Nephron (organoid): Measurements from ENCODE around the gene CAVIN1.

Source experiments
- H3K27ac Mint-ChIP-seq, 3 experiments: 2 replicates each; pipeline ENCODE4 v1.8.0; 2020; ENCODE audit warnings: mixed read lengths in 3 of 3, mild to moderate bottlenecking in 2 of 3, moderate library complexity in 1 of 3
- H3K27me3 Mint-ChIP-seq: 2 replicates; pipeline ENCODE4 v1.8.0; 2021; ENCODE audit warnings: low read depth, mild to moderate bottlenecking, moderate library complexity, mixed read lengths
- H3K36me3 Mint-ChIP-seq: 2 replicates; pipeline ENCODE4 v1.8.0; 2020; ENCODE audit warnings: low read depth, mixed read lengths
- H3K4me1 Mint-ChIP-seq: 2 replicates; pipeline ENCODE4 v1.8.0; 2020; ENCODE audit warnings: mixed read lengths
- H3K4me3 Mint-ChIP-seq, 3 experiments: 2 replicates each; pipeline ENCODE4 v1.8.0; 2020; ENCODE audit warnings: mild to moderate bottlenecking in 3 of 3, mixed read lengths in 3 of 3, moderate library complexity in 2 of 3
- H3K9me3 Mint-ChIP-seq: 2 replicates; pipeline ENCODE4 v1.8.0; 2020; ENCODE audit warnings: mixed read lengths
- TF ChIP-seq, protein P1 (sequence below), 3 experiments: fragments of 200-600 bp; sonication (generic); IDR thresholded peaks; one replicate each; pipeline ENCODE4 v1.5.0; 2021; ENCODE audit warnings: antibody characterized with exemption in 3 of 3; ENCODE audit not compliant: unreplicated experiment in 3 of 3

The CAVIN1 gene

GRCh38 chr17:42408061-42408460 is 15.0 kb downstream of the CAVIN1 start:
- Mint-ChIP-seq H3K4me3 (no peak overlapping the region), H3K4me1 (peaks cover 40% of the 10 kb centered on the region)

DNA sequence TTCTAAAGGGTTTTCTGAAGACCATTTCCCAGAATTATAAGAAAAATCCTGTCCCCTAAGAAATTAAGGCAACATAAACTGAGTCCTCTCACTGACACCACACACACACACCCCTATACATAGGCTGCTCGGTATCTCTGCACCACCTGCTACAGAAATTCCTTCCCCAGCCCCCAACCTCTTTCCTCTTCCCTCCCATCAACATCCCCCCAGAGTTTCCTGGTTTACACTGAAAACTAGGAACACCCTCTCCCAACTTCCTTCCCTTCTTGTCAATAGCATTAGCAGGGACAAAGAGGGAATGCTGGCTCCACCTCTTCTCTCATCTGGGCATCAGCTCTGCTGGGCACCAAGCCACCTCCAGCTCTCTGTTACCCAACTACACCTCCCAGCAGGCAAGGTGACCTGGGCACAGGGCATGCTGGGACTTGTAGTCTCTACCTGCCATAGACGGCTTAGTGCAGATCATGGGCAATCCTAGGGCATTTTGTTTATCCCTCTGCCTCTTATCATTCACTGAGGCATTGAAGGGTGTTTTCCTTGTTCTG is 15.7 kb downstream of the CAVIN1 start:
- Mint-ChIP-seq H3K27ac (peak overlapping the region in 2 of 3 experiments; percentile 36 to 55), H3K27me3 (peaks cover 8% of the 10 kb centered on the region), H3K9me3 (no peaks in the 10 kb centered on the region), H3K4me3 (peak overlapping the region in 1 of 3 experiments; percentile 11), H3K36me3 (no peaks in the 10 kb centered on the region), H3K4me1 (peaks cover 42% of the 10 kb centered on the region)
- TF ChIP-seq, protein P1, sequence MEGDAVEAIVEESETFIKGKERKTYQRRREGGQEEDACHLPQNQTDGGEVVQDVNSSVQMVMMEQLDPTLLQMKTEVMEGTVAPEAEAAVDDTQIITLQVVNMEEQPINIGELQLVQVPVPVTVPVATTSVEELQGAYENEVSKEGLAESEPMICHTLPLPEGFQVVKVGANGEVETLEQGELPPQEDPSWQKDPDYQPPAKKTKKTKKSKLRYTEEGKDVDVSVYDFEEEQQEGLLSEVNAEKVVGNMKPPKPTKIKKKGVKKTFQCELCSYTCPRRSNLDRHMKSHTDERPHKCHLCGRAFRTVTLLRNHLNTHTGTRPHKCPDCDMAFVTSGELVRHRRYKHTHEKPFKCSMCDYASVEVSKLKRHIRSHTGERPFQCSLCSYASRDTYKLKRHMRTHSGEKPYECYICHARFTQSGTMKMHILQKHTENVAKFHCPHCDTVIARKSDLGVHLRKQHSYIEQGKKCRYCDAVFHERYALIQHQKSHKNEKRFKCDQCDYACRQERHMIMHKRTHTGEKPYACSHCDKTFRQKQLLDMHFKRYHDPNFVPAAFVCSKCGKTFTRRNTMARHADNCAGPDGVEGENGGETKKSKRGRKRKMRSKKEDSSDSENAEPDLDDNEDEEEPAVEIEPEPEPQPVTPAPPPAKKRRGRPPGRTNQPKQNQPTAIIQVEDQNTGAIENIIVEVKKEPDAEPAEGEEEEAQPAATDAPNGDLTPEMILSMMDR (IDR thresholded peaks at IDR 0.05; ENCODE audit: unreplicated experiment in 3 of 3) = no peak

More at GRCh38 chr17:42408061-42408460, 15.0 kb downstream of the CAVIN1 start:
- H3K27me3 Mint-ChIP-seq = peaks cover 4% of the 10 kb centered on the region
- H3K36me3 Mint-ChIP-seq = no peaks in the 10 kb centered on the region
- H3K9me3 Mint-ChIP-seq = no peaks in the 10 kb centered on the region
- TF ChIP-seq, protein P1 (IDR thresholded peaks at IDR 0.05; ENCODE audit: unreplicated experiment in 3 of 3) = no peak
- peak overlapping the region in 2 of 3 experiments; percentile 54 to 55 for H3K27ac Mint-ChIP-seq

GRCh38 chr17:42406615-42407288 is 16.3 kb downstream of the CAVIN1 start:
- no peaks in the 10 kb centered on the region for H3K36me3 Mint-ChIP-seq
- H3K4me1 Mint-ChIP-seq = peaks cover 42% of the 10 kb centered on the region
- H3K27ac Mint-ChIP-seq = peak overlapping the region in 2 of 3 experiments; percentile 36 to 55
- H3K4me3 Mint-ChIP-seq = peak overlapping the region in 1 of 3 experiments; percentile 31
- TF ChIP-seq, protein P1 (IDR thresholded peaks at IDR 0.05; ENCODE audit: unreplicated experiment in 3 of 3) = no peak
- peaks cover 11% of the 10 kb centered on the region for H3K27me3 Mint-ChIP-seq
- H3K9me3 Mint-ChIP-seq = no peaks in the 10 kb centered on the region

DNA sequence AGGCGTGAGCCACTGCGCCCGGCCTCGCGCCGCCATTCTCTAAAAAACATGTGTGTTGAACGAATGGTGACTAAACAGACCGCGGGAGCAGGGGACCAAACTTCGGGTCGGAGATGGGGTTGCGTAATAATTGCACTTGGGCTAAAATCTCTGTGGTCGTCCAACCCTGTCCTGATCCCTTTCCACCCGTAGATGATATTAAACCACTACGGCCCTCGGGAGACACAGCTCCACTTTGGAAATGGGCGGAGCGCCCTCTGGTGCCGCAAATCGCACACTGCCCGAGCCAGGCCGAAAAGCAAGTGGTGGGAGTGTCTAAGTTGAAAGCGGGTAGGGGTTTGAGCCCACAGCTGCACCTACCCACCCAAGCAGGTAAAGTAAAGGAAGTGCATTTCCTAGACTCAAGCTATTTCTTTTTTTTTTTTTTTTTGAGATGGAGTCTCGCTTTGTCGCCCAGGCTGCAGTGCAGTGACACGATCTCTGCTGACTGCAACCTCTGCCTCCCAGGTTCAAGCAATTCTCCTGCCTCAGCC is 17.0 kb downstream of the CAVIN1 start:
- H3K9me3 Mint-ChIP-seq = no peaks in the 10 kb centered on the region
- H3K27me3 Mint-ChIP-seq = peaks cover 11% of the 10 kb centered on the region
- no peaks in the 10 kb centered on the region for H3K36me3 Mint-ChIP-seq
- H3K4me3 Mint-ChIP-seq = peak overlapping the region in 1 of 3 experiments; percentile 29
- peaks cover 42% of the 10 kb centered on the region for H3K4me1 Mint-ChIP-seq
- TF ChIP-seq, protein P1 (IDR thresholded peaks at IDR 0.05; ENCODE audit: unreplicated experiment in 3 of 3) = peak; percentile 69 to 82 (median 74)
- peak overlapping the region in 1 of 3 experiments; percentile 55 for H3K27ac Mint-ChIP-seq

GRCh38 chr17:42405076-42405475 is 18.0 kb downstream of the CAVIN1 start:
- Mint-ChIP-seq H3K27ac (no peak overlapping the region), H3K27me3 (peaks cover 11% of the 10 kb centered on the region), H3K36me3 (no peaks in the 10 kb centered on the region), H3K9me3 (no peaks in the 10 kb centered on the region), H3K4me3 (no peak overlapping the region), H3K4me1 (peaks cover 43% of the 10 kb centered on the region)
- TF ChIP-seq, protein P1 (IDR thresholded peaks at IDR 0.05; ENCODE audit: unreplicated experiment in 3 of 3) = no peak
